GM12878 (cell line): Measurements from ENCODE around the gene TRAF7. TPM values are rescaled to one million over a fixed set of nuclear protein-coding genes. Genes with fewer than 3 reads are reported as not detected.

Experiments used
- ATAC-seq: fragments of 200-7000 bp; cut with Tn5 transposase; 3 replicates; pipeline ENCODE4 v1.9.1; 2020; ENCODE audit warnings: mild to moderate bottlenecking, moderate library complexity
- BruUV-seq: library from RNA; stranded (reverse); fragments of 400-500 nt; replicated peaks from 2 replicates; lab custom pipeline; 2021; lab: Mats Ljungman, UMichigan
- CTCF ChIA-PET: fragments of 300-600 bp; sonication (Branson Sonifier 250); formaldehyde crosslinking; extraction: SDS; loops from one replicate; lab custom pipeline; 2021; ENCODE audit warnings: inconsistent platforms; lab: Yijun Ruan, JAX
- POLR2A ChIA-PET: fragments of 350-600 bp; formaldehyde crosslinking; extraction: SDS; loops from one replicate; lab custom pipeline; 2021; ENCODE audit warnings: inconsistent platforms; lab: Charles Lee
- RAD21 ChIA-PET: fragments of 300-600 bp; sonication (Branson Sonifier 250); formaldehyde crosslinking; loops from one replicate; lab custom pipeline; 2023; ENCODE audit warnings: antibody characterized with exemption; ENCODE audit not compliant: unreplicated experiment; lab: Charles Lee
- SMC1A ChIA-PET: fragments of 300-600 bp; sonication (Branson Sonifier 250); formaldehyde crosslinking; loops from one replicate; lab custom pipeline; 2023; ENCODE audit not compliant: unreplicated experiment, uncharacterized antibody; lab: Charles Lee
- DNase-seq: peaks from one replicate; pipeline ENCODE4 v3.0.0-alpha.2; 2011; ENCODE audit warnings: low read depth, low spot score
- FAIRE-seq: peaks from 3 replicates; lab custom pipeline; 2011; peaks lifted over from hg19 to GRCh38; lab: Jason Lieb, UNC
- H2AFZ ChIP-seq: 2 replicates; pipeline ENCODE4 v1.6.0; 2011; ENCODE audit warnings: low read depth, low read length, control low read depth; ENCODE audit not compliant: control insufficient read depth
- H3K27ac ChIP-seq: 2 replicates; pipeline ENCODE4 v1.5.1; 2011; ENCODE audit warnings: control low read depth; ENCODE audit not compliant: control insufficient read depth, insufficient read depth
- H3K27me3 ChIP-seq, 2 experiments: replicated peaks in 1 of 2; 2 replicates each; pipeline versions ENCODE4 v1.6.0 to v1.6.1; 2011; ENCODE audit warnings: low read length in 1 of 2; ENCODE audit not compliant: control insufficient read depth in 2 of 2, insufficient read depth in 2 of 2
- H3K36me3 ChIP-seq, 2 experiments: 2 replicates each; pipeline ENCODE4 v1.5.1; 2011; ENCODE audit warnings: low read length in 1 of 2; ENCODE audit not compliant: control insufficient read depth in 2 of 2, insufficient read depth in 2 of 2
- H3K4me1 ChIP-seq: 2 replicates; pipeline ENCODE4 v1.6.1; 2011; ENCODE audit warnings: mild to moderate bottlenecking, low read length, moderate library complexity, mixed read lengths; ENCODE audit not compliant: control insufficient read depth, insufficient read depth
- H3K4me2 ChIP-seq: 2 replicates; pipeline ENCODE4 v1.6.0; 2011; ENCODE audit warnings: control low read depth; ENCODE audit not compliant: control insufficient read depth, insufficient read depth
- H3K4me3 ChIP-seq: fragments of 200-600 bp; sonication (generic); 2 replicates; pipeline ENCODE4 v1.5.1; 2016
- H3K79me2 ChIP-seq: 2 replicates; pipeline ENCODE4 v1.6.0; 2011; ENCODE audit warnings: low read length; ENCODE audit not compliant: control insufficient read depth, insufficient read depth
- H3K9ac ChIP-seq: 2 replicates; pipeline ENCODE4 v1.8.0; 2011; ENCODE audit warnings: low read length, control low read depth, mixed read lengths; ENCODE audit not compliant: control insufficient read depth, insufficient read depth
- H3K9me3 ChIP-seq: replicated peaks from 3 replicates; pipeline ENCODE4 v1.5.1; 2011; ENCODE audit warnings: mild to moderate bottlenecking, low read length; ENCODE audit not compliant: control insufficient read depth, insufficient read depth
- H4K20me1 ChIP-seq: 2 replicates; pipeline ENCODE4 v1.6.0; 2011; ENCODE audit not compliant: control insufficient read depth, insufficient read depth
- BACH1 ChIP-seq: fragments of 450-650 bp; IDR thresholded peaks from 2 replicates; pipeline ENCODE4 v1.6.1; 2017; ENCODE audit warnings: mild to moderate bottlenecking, borderline replicate concordance
- BRCA1 ChIP-seq: IDR thresholded peaks from 2 replicates; pipeline ENCODE4 v1.6.1; 2011; ENCODE audit warnings: low read depth, low read length, improper control_type of control experiment
- CREB1 ChIP-seq: IDR thresholded peaks from 2 replicates; pipeline ENCODE4 v1.6.1; 2012; ENCODE audit warnings: low read depth, mild to moderate bottlenecking, inconsistent platforms
- PAX5 ChIP-seq: IDR thresholded peaks from 2 replicates; pipeline ENCODE4 v1.6.1; 2011; ENCODE audit warnings: low read depth, low read length, borderline replicate concordance
- POLR2AphosphoS2 ChIP-seq: IDR thresholded peaks from 2 replicates; pipeline ENCODE4 v1.6.1; 2011; ENCODE audit warnings: low read depth, mild to moderate bottlenecking, low read length, improper control_type of control experiment, moderate library complexity
- SIN3A ChIP-seq: IDR thresholded peaks from 2 replicates; pipeline ENCODE4 v1.6.1; 2012; ENCODE audit warnings: low read depth, low read length, improper control_type of control experiment
- ZNF622 ChIP-seq: fragments of 450-650 bp; IDR thresholded peaks from 2 replicates; pipeline ENCODE4 v1.6.1; 2017; ENCODE audit warnings: mild to moderate bottlenecking, inconsistent platforms
- WGBS: methylation state at CpG from one replicate; pipeline ENCODE4 v1.1.6; 2016; ENCODE audit warnings: low lambda C conversion rate; ENCODE audit not compliant: insufficient replicate concordance, insufficient coverage; ENCODE audit errors: missing lambda C conversion rate; 5-methylcytosine and 5-hydroxymethylcytosine counted together
- in situ Hi-C: fragments of 300-500 bp; cut with MboI; formaldehyde crosslinking; loops from 9 replicates; pipeline ENCODE4 v1.14.3; 2018; ENCODE audit warnings: mixed read lengths
- intact Hi-C: fragments of 100-400 bp; cut with micrococcal nuclease; formaldehyde crosslinking; loops from one replicate; pipeline ENCODE4 v1.14.2; 2022; ENCODE audit not compliant: unreplicated experiment
- polyA plus RNA-seq, 11 experiments: library from polyadenylated mRNA; depleted of rRNA in 4 of 11; unstranded in 6 of 11; stranded (reverse) in 5 of 11; fragments of >200 nt; fragmentation: Nextera tagmentation in 4 of 11; fragmentation: Illumina TruSeq in 1 of 11; extraction: Ambion mirVana in 4 of 11; extraction: Trizol in 1 of 11; gene quantifications; 1 replicate in 1 of 11; 2 replicates in 10 of 11; pipeline versions ENCODE4 v1.2.1 to v1.2.3, GENCODE V29; 2011 to 2016; ENCODE audit warnings: inconsistent platforms in 2 of 11, missing spikeins in 2 of 11, low read depth in 1 of 11
- total RNA-seq, 4 experiments: library from RNA; depleted of rRNA in 3 of 4; stranded (reverse); fragments of >200 nt in 3 of 4; fragmentation: Illumina TruSeq in 1 of 4; extraction: Trizol in 1 of 4; gene quantifications; 2 replicates each; pipeline versions ENCODE4 v1.2.1 to v1.2.3, GENCODE V29; 2013 to 2021
- TF ChIP-seq, protein P1 (sequence below): fragments of 450-650 bp; formaldehyde crosslinking; IDR thresholded peaks from 2 replicates; pipeline ENCODE4 v1.4.0; 2020; ENCODE audit warnings: mild to moderate bottlenecking, moderate library complexity
- TF ChIP-seq, protein P2 (sequence below): fragments of 450-650 bp; formaldehyde crosslinking; IDR thresholded peaks from 2 replicates; pipeline ENCODE4 v1.5.0; 2022; ENCODE audit warnings: mild to moderate bottlenecking, missing genetic modification characterization

The TRAF7 gene
- total and polyA plus RNA-seq, 10 of the 15 experiments (the other 5 are each of a cell fraction or from before 2014, with no cell fraction given), result 0.61 to 87.0 (median 30.0) TPM

DNA sequence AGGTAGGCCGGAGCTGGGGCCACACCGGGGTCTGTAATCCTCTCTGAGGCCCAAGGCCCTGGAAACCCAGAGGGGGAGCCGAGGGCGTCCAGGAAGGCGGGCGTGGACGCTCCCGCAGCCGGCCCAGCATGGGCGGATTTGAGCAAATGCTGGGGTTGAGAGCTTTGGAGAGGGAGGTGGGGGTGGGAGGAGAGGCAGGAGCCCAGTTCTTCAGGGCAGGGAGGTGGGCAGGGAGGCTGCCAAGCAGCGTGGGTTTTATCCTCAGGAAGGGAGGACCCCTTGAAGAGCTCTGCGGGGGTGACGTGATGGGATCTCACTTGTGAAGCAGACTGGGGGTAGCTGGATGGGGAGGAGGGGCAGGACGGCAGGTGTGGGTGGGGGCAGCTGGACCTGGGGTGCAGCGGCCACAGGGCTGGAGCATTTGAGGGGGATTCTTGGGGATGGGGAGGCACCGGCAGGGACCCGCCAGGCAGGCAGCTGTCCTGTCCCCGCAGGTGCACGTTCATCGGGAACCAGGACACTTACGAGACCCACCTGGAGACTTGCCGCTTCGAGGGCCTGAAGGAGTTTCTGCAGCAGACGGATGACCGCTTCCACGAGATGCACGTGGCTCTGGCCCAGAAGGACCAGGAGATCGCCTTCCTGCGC is 17.2 kb downstream of the TRAF7 start:
- CTCF ChIA-PET, result no interaction called here
- no peaks in the 10 kb centered on the region for H3K9me3 ChIP-seq
- no peak overlapping the region for H3K4me3 ChIP-seq
- intact Hi-C loops, result no loop called here
- ATAC-seq, result no peak
- TF ChIP-seq BRCA1, result no peak
- TF ChIP-seq, all 136 proteins: peak for 0
- no TSS peak for BruUV-seq
- Histone ChIP-seq H3K9ac (no peak overlapping the region), H3K27me3 (no peaks in the 10 kb centered on the region), H4K20me1 (no peaks in the 10 kb centered on the region), H3K27ac (no peak overlapping the region), H3K36me3 (peaks cover 7 to 14% of the 10 kb centered on the region in 2 experiments; a peak in 3 of 4 replicates), H2AFZ (no peak overlapping the region), H3K4me1 (no peaks in the 10 kb centered on the region), H3K4me2 (no peak overlapping the region), H3K79me2 (no peaks in the 10 kb centered on the region)
- in situ Hi-C loops, result no loop called here
- ChIA-PET RAD21 (no interaction called here), POLR2A (interaction anchor here (0.6 to 0.7 kb wide), 2 partner anchors 183 to 239 kb away, joined by 4 read pairs; no protein-coding TSS in a partner anchor), SMC1A (no interaction called here)
- no peak for DNase-seq
- WGBS, result 99% methylated on average over 24 of the region's 29 CpGs
- FAIRE-seq, result no peak

DNA sequence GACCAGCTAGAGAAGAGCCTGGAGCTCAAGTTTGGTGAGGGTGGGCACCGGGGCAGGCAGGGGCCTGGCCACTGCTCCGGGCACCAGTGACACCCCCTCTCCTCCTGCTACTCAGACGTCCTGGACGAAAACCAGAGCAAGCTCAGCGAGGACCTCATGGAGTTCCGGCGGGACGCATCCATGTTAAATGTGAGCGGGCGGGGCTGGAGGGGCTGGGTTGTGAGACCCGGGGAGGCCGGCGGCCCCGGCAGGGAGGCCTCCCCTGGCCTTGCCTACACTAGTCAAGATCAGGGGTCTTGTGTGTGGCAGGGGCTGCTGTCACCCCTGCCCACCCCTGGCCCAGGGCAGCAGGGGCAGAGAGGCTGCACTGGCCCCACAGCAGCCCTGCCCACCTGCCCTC is 17.8 kb downstream of the TRAF7 start:
- no peaks in the 10 kb centered on the region for H3K4me1 ChIP-seq
- no peak overlapping the region for H2AFZ ChIP-seq
- no peak overlapping the region for H3K9ac ChIP-seq
- BruUV-seq, result no TSS peak
- SMC1A ChIA-PET, result no interaction called here
- H3K27ac ChIP-seq, result no peak overlapping the region
- peaks cover 7 to 11% of the 10 kb centered on the region in 2 experiments; a peak in 3 of 4 replicates for H3K36me3 ChIP-seq
- WGBS, result 95% methylated on average over 14 of the region's 14 CpGs
- ATAC-seq (no peak), FAIRE-seq (no peak), DNase-seq (no peak)
- no peaks in the 10 kb centered on the region for H3K9me3 ChIP-seq
- RAD21 ChIA-PET, result no interaction called here
- CTCF ChIA-PET, result no interaction called here
- no peaks in the 10 kb centered on the region for H4K20me1 ChIP-seq
- no peaks in the 10 kb centered on the region for H3K27me3 ChIP-seq
- in situ Hi-C loops, result no loop called here
- H3K4me3 ChIP-seq, result no peak overlapping the region
- no peaks in the 10 kb centered on the region for H3K79me2 ChIP-seq
- intact Hi-C loops, result no loop called here
- H3K4me2 ChIP-seq, result no peak overlapping the region
- POLR2A ChIA-PET, result no interaction called here
- TF ChIP-seq SIN3A, result no peak
- no peak for TF ChIP-seq PAX5
- no peak for TF ChIP-seq POLR2AphosphoS2
- TF ChIP-seq CREB1, result no peak
- no peak for TF ChIP-seq BACH1
- TF ChIP-seq, protein P1, sequence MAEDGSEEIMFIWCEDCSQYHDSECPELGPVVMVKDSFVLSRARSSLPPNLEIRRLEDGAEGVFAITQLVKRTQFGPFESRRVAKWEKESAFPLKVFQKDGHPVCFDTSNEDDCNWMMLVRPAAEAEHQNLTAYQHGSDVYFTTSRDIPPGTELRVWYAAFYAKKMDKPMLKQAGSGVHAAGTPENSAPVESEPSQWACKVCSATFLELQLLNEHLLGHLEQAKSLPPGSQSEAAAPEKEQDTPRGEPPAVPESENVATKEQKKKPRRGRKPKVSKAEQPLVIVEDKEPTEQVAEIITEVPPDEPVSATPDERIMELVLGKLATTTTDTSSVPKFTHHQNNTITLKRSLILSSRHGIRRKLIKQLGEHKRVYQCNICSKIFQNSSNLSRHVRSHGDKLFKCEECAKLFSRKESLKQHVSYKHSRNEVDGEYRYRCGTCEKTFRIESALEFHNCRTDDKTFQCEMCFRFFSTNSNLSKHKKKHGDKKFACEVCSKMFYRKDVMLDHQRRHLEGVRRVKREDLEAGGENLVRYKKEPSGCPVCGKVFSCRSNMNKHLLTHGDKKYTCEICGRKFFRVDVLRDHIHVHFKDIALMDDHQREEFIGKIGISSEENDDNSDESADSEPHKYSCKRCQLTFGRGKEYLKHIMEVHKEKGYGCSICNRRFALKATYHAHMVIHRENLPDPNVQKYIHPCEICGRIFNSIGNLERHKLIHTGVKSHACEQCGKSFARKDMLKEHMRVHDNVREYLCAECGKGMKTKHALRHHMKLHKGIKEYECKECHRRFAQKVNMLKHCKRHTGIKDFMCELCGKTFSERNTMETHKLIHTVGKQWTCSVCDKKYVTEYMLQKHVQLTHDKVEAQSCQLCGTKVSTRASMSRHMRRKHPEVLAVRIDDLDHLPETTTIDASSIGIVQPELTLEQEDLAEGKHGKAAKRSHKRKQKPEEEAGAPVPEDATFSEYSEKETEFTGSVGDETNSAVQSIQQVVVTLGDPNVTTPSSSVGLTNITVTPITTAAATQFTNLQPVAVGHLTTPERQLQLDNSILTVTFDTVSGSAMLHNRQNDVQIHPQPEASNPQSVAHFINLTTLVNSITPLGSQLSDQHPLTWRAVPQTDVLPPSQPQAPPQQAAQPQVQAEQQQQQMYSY (CRISPR knock-in tag), result no peak
- TF ChIP-seq ZNF622, result no peak
- TF ChIP-seq, protein P2, sequence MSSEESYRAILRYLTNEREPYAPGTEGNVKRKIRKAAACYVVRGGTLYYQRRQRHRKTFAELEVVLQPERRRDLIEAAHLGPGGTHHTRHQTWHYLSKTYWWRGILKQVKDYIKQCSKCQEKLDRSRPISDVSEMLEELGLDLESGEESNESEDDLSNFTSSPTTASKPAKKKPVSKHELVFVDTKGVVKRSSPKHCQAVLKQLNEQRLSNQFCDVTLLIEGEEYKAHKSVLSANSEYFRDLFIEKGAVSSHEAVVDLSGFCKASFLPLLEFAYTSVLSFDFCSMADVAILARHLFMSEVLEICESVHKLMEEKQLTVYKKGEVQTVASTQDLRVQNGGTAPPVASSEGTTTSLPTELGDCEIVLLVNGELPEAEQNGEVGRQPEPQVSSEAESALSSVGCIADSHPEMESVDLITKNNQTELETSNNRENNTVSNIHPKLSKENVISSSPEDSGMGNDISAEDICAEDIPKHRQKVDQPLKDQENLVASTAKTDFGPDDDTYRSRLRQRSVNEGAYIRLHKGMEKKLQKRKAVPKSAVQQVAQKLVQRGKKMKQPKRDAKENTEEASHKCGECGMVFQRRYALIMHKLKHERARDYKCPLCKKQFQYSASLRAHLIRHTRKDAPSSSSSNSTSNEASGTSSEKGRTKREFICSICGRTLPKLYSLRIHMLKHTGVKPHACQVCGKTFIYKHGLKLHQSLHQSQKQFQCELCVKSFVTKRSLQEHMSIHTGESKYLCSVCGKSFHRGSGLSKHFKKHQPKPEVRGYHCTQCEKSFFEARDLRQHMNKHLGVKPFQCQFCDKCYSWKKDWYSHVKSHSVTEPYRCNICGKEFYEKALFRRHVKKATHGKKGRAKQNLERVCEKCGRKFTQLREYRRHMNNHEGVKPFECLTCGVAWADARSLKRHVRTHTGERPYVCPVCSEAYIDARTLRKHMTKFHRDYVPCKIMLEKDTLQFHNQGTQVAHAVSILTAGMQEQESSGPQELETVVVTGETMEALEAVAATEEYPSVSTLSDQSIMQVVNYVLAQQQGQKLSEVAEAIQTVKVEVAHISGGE, result no peak
